22Rv1 (cell line): ENCODE results near the gene PPM1J.

Source experiments
- H3K27ac ChIP-seq: fragments of 450-650 bp; 2 replicates; pipeline ENCODE4 v1.5.1; 2017
- CTCF ChIP-seq: fragments of 450-650 bp; IDR thresholded peaks from 2 replicates; pipeline ENCODE4 v1.5.1; 2017; ENCODE audit warnings: mild to moderate bottlenecking
- ZFX ChIP-seq: fragments of 450-650 bp; IDR thresholded peaks from 2 replicates; pipeline ENCODE4 v1.6.1; 2017; ENCODE audit warnings: antibody characterized with exemption, borderline replicate concordance

The PPM1J gene

GRCh38 chr1:112718691-112719418 lies 3.7 kb upstream of the PPM1J start:
- TF ChIP-seq CTCF (peak; percentile 98), ZFX (no peak)
- H3K27ac ChIP-seq = no peak overlapping the region

- H3K27ac ChIP-seq = no peak overlapping the region
- TF ChIP-seq CTCF = no peak
- TF ChIP-seq ZFX = no peak
Observed at GRCh38 chr1:112717263-112717873, 2.2 kb upstream of the PPM1J start.

GRCh38 chr1:112716133-112716720 lies 1.1 kb upstream of the PPM1J start:
- TF ChIP-seq ZFX = no peak
- TF ChIP-seq CTCF = peak; percentile 91

GRCh38 chr1:112714313-112715263 lies 544 bp downstream of the PPM1J start:
- no peak overlapping the region for H3K27ac ChIP-seq

More at GRCh38 chr1:112716133-112716720, 1.1 kb upstream of the PPM1J start:
- no peak overlapping the region for H3K27ac ChIP-seq

GRCh38 chr1:112713466-112714312 lies 1.4 kb downstream of the PPM1J start:
- no peak overlapping the region for H3K27ac ChIP-seq
- TF ChIP-seq CTCF (no peak), ZFX (no peak)

More at GRCh38 chr1:112714313-112715263, 544 bp downstream of the PPM1J start:
- TF ChIP-seq CTCF = no peak; the same call in 1 of the 2 replicates
- TF ChIP-seq ZFX = no peak

GRCh38 chr1:112712701-112713128 lies 2.4 kb downstream of the PPM1J start:
- H3K27ac ChIP-seq = no peak overlapping the region
- TF ChIP-seq CTCF (no peak), ZFX (no peak)
